SK-N-DZ (cell line): ENCODE data around the gene ROR2. TPM values are rescaled to one million over a fixed set of nuclear protein-coding genes. Genes with fewer than 3 reads are reported as not detected.
"Not testable (repeated sequence)": the region's sequence is repeated elsewhere in the genome, so short reads cannot be mapped to it uniquely, and the experiment has no call there.

Experiments
- DNase-seq: peaks from one replicate; pipeline ENCODE4 v3.0.0-alpha.2; 2015; ENCODE audit warnings: low spot score
- polyA plus RNA-seq, 2 experiments: library from polyadenylated mRNA; depleted of rRNA; stranded (reverse); fragments of >200 nt; gene quantifications; 2 replicates each; pipeline ENCODE4 v1.2.3, GENCODE V29; 2014

The ROR2 gene
- not detected in 2 replicates for polyA plus RNA-seq (2014; cell fraction: cytosol; rRNA removed)
- polyA plus RNA-seq (2014; cell fraction: nucleus; rRNA removed): 0.06 TPM in 1 of 2 replicates, not detected in the other

- DNase-seq: peak; percentile 29
Observed at GRCh38 chr9:91949946-91950664, at the start of gene ROR2. TSS of gene ROR2 (minus strand) at chr9:91950228.

- DNase-seq: no peak
Observed at GRCh38 chr9:91995000-91995655, 45.1 kb upstream of the ROR2 start.

- peak; percentile 43 for DNase-seq
Observed at GRCh38 chr9:91994422-91994821, 44.4 kb upstream of the ROR2 start.

GRCh38 chr9:91992461-91993041, 42.5 kb upstream of the ROR2 start:
- no peak for DNase-seq

GRCh38 chr9:91991721-91992341, 41.8 kb upstream of the ROR2 start:
- no peak for DNase-seq

GRCh38 chr9:91986248-91986647, 36.2 kb upstream of the ROR2 start:
- no peak for DNase-seq

- DNase-seq: no peak
Observed at GRCh38 chr9:91985692-91986091, 35.7 kb upstream of the ROR2 start.

- DNase-seq: no peak
Observed at GRCh38 chr9:91978740-91979414, 28.8 kb upstream of the ROR2 start.

- not testable (repeated sequence) for DNase-seq
Observed at GRCh38 chr9:91975254-91975653, 25.2 kb upstream of the ROR2 start.

GRCh38 chr9:91972711-91973110, 22.7 kb upstream of the ROR2 start:
- no peak for DNase-seq

- DNase-seq: no peak
Observed at GRCh38 chr9:91972076-91972626, 22.1 kb upstream of the ROR2 start.

- no peak for DNase-seq
Observed at GRCh38 chr9:91967259-91967658, 17.2 kb upstream of the ROR2 start.

- no peak for DNase-seq
Observed at GRCh38 chr9:91966503-91966902, 16.5 kb upstream of the ROR2 start.

GRCh38 chr9:91963711-91964240, 13.7 kb upstream of the ROR2 start:
- DNase-seq: no peak

GRCh38 chr9:91960367-91960766, 10.3 kb upstream of the ROR2 start:
- no peak for DNase-seq

GRCh38 chr9:91958174-91958573, 8.1 kb upstream of the ROR2 start:
- DNase-seq: no peak

- DNase-seq: peak; percentile 35
Observed at GRCh38 chr9:91954841-91955471, 4.9 kb upstream of the ROR2 start.

GRCh38 chr9:91953718-91954117, 3.7 kb upstream of the ROR2 start:
- no peak for DNase-seq

GRCh38 chr9:91951944-91952520, 2.0 kb upstream of the ROR2 start:
- DNase-seq: no peak

GRCh38 chr9:91949392-91949945, 559 bp downstream of the ROR2 start:
- DNase-seq: no peak
